CD4-positive, alpha-beta T cell treated with Interleukin-4 for 4 hours (primary cell): ENCODE data around the gene SF1.
"Not testable (repeated sequence)": the region's sequence is repeated elsewhere in the genome, so short reads cannot be mapped to it uniquely, and the experiment has no call there.

Experiments used
- DNase-seq: peaks from one replicate; pipeline ENCODE4 v3.0.0-alpha.2; 2020

SF1 gene, protein sequence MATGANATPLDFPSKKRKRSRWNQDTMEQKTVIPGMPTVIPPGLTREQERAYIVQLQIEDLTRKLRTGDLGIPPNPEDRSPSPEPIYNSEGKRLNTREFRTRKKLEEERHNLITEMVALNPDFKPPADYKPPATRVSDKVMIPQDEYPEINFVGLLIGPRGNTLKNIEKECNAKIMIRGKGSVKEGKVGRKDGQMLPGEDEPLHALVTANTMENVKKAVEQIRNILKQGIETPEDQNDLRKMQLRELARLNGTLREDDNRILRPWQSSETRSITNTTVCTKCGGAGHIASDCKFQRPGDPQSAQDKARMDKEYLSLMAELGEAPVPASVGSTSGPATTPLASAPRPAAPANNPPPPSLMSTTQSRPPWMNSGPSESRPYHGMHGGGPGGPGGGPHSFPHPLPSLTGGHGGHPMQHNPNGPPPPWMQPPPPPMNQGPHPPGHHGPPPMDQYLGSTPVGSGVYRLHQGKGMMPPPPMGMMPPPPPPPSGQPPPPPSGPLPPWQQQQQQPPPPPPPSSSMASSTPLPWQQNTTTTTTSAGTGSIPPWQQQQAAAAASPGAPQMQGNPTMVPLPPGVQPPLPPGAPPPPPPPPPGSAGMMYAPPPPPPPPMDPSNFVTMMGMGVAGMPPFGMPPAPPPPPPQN

DNA sequence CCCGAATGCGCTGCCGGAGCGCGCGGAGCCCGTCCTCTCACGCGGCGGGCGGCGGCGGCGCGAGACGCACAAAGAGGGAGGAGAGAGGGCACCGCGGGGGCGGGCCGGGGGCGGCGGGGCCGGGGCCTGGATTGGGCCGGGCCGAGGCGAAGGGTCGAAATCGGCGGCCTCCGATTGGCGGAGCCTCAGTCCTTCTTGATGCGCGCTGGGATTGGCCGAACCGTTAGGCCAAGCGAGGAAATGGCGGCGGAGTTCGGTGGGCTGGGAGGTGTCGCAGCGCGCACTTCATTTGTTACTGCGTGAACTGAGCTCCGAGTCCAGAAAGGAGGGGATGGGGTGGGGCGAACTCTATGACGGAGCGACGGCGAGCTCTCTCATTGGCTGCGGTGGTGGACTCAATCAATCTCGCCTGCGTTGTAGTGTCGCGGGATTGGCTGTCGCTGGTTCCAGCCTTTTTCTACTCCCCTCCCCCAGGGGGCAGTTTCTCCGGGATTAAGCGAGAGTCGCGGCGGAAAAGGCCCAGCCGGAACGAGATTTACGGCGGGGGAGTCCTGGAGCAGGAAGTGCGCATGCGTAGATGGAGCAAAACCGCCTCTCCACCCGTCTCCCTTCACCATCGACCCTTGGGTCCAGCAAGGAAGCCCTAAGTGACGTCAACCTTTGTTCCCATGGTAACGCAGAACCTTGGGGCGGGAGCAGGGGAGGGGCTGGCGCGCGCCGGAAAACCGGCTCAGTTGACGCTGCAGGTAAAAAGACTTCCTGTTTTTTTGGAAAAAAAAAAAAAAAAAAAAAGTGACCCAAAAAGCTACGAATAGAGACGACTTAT is at the start of gene SF1:
TSS of gene SF1 (minus strand) at position 70 of the 826 bp plus-strand sequence. CDS start 150 bp downstream, outside the sequence.
- peak; percentile 100 for DNase-seq

DNA sequence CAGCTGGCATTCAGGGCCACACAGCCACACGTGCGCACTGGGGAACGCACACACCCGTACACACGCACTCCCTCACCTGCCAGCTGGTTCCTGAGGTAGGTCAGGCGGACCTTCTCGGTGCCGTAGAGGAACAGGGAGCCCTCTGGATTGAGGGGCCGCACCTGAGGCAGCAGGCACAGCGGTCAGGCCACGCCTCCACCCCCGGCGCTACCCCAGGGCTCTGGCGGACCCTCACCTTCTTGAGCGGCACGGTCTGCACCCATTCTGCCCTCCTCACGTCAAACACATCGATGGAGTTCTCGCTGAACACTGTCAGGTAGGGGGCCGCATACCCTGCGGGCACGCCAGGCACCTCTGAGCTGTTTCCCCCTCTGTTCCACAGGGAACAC is 49.1 kb upstream of the SF1 start:
- no peak for DNase-seq

DNA sequence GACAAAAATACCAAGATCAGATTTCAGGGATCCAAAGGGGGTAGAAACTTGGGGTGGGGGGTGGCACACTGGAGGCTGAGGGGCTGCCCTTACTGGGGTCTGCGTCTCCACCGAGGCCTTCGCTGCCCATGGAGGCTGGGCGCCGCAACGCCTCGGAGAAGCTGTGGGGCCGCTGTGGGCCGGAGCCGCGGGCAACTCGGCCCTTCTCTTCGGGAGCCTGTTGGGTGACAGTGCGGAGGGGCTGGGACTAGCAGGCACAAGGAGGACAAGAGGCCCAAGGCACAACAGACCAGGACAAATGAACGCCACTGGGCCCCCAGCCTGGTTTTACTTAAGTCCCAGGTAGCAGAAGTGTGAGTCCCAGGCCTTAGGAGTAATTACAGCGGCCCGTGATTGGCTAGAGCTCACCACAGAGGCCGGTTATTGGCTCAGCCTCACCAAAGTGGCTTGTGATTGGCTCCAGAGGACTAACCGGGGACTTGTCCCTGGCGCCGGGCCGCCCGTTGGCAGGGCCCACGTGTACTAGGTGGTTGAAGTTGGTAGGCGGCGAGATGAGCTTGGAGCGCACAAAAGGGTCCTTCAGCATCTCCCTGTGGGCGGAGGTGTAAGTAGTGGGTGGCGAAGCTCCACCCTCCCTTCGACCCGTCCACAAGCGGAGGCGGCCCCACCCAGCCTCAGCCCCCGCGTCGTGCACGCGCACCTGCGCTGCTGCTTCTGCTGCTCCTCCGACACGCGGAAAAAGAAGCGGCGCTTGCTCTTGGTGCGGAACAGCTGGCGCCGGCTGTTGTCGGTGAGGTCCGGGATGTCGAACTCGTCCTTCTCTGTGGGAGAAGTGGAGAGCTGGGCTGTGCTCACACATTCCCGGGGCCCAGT is 48.5 kb upstream of the SF1 start:
- DNase-seq = no peak

DNA sequence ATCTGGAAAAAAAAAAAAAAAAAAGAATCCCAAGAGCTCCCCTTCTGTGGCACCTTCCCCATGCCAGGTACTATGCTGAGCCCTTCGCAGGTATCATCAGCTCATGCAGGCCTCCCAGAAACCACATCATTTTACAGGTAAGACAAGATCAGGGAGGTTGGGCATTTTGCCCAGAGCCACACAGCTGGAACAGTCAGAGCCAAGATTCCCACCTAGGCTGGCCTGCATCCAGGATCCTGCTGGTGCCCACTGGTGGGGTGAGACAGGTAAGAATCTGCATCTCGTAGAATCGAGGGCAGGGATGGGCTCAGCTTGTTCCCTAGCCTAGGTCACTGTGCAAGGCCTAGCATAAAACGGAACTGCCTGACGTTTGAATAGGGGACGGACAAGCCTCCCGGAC is 47.7 kb upstream of the SF1 start:
- no peak for DNase-seq

DNA sequence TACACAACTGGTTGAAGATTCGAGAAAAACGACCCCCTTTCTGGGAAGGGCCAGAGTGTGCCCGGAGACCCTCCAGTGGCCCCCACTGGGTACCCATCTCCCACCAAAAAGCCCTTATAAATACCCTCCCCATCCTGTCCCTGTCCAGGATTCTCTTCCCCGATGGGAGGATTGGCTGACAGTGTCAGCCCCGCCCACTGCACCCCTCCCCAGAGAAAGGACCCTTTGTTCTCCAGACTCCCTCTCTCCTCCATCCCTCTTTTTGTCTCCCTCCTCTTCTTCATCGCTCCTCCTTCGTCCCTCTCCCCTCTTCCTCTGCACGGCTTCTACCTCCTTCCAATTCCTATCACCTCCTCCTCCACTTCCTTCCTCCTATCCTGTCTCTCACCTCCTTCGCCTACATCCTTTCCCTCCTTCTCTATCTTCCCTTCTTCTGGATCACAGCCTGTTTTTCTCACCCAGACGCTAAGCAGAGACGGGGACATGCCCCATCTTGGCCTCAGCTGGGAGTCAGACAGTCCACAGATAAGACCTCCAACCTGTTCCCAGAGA is 45.3 kb upstream of the SF1 start:
- DNase-seq = no peak

DNA sequence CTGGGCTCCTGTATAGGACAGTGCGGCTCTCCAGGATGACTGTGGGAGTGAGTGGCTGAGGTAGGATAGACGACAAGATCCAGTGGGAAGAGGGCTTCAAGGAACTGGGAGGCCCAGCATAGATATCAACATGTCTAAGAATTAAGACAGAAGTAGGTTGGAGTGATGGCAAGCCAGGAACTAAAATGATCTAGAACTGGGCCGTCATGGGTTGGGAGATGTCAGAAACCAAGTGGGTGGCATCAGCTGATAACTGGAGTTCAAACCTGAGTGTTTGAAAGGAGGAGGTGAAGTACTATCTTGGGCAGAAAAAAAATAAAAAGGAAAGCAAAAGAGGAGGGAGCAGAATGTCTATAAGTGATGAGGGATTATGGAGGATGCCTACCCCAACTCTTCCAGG is 39.1 kb upstream of the SF1 start:
- no peak for DNase-seq

DNA sequence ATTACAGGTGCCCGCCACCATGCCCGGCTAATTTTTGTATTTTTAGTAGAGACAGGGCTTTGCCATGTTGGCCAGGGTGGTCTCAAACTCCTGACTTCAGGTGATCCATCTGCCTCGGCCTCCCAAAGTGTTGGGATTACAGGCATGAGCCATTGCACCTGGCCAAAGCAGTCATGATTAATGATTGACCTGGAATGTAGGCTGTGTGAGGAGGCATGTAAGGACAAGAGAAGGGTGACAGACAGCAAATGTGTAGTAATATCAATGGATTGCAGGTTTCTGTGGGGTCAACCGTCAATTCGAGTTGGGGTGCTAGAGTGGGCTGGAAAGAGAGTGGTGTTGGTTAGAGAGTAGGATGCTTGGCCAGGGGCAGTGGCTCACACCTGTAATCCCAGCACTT is 37.1 kb upstream of the SF1 start:
- not testable (repeated sequence) for DNase-seq

DNA sequence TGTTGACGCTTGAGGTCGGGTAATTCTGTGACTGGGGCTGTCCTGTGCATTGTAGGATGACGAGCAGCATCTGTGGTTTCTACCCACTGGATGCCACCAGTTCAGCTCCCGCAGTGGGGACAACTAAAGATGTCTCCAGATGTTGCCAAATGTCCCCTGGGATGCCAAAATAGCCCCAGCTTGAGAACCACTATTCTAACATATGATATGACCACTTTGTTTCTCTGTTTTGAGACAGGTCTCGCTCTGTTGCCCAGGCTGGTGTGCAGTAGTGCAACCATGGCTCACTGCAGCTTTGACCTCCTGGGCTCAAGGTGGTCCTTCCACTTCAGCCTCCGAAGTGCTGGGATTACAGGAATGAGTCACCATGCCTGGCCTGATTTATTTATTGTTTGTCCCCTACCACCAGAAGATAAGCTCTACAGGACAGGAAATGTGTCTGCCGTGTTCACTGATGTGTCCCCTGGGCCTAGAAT is 36.4 kb upstream of the SF1 start:
- no peak for DNase-seq

DNA sequence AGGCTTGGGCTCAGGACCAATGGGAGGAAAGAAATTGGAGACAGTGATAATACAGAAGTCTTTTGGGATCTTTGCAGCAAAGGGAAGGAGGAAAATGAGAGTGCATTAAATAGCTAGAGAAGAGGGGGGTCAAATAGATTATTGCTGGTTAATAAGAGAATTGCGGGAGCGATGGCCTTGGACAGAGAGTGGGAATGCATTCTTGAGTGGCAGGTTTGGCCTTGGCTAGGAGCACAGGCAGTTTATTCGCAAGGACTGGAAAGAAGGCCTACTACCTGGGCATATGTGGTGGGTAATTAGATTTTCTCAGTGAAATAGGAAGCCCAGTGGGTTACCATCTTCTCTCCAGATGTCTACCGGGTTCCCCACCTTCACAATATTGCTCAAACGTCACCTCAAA is 35.5 kb upstream of the SF1 start:
- DNase-seq = no peak

DNA sequence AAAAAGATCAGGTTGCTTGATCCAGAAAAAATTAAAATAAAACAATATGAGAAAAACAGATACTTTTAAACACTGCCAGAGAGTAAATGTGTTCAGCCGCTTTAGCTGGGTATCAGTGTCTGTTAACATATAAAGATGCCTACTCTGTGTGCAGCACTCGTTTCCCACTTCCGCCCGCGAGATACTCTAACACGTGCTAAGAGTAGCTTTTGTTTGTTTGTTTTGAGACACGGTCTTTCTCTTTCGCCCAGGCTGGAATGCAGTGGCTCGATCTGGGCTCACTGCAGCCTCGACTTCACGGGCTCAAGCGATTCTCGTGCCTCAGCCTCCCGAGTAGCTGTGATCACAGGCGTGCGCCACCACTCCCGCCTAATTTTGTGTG is 32.5 kb upstream of the SF1 start:
- DNase-seq = peak; percentile 47

DNA sequence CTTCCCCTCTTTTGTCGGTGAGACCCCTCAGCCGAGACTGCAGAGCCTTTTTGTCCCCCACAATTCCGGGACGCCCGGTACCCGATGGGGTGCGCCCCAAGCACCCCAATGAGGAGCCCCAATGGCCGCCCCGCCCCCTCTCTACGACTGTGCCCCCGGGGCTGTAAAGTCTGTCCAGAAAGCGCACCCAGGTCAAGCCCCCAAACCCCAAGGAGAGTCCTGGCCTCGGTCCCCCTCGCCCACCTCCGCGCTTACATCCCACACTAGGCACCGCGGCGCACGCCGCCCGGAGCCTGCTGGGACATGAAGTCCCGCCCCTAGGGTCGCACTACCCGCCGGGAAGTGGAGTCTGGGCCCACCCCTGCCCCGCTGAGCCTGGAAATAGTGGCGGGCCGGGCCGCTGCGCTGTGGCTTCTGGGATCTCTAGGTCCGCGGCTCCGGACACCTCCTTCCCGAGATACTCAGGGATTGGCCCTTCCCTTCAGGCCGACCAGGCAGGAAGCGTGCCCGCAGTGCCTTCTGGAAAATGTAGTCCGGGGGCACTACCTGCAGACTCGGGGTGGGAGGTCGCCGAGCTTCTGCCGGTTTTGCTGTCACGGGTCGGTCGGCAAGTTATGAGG is 32.0 kb upstream of the SF1 start, which contains the start of gene MEN1:
TSS of gene MEN1 (minus strand) at position 281 of the 620 bp plus-strand sequence. CDS start 442 bp downstream, outside the sequence.
- peak; percentile 75 for DNase-seq

DNA sequence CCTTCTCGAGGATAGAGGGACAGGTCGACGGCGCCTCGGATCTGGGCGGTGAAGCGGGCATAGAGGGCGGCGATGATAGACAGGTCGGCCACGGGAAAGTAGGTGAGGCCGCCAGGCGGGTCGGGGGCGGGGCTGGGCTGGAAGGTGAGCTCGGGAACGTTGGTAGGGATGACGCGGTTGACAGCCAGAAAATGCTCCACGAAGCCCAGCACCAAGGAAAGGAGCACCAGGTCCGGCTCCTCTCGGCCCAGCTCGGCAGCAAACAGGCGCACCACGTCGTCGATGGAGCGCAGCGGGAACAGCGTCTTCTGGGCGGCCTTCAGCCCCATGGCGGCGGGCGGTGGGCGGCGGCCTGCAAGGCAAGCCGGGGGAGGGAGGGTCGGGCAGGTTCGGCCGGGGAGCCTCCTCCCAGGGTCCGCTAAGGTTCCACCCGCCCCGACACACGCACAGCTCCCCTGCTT is 31.5 kb upstream of the SF1 start:
- DNase-seq = no peak

DNA sequence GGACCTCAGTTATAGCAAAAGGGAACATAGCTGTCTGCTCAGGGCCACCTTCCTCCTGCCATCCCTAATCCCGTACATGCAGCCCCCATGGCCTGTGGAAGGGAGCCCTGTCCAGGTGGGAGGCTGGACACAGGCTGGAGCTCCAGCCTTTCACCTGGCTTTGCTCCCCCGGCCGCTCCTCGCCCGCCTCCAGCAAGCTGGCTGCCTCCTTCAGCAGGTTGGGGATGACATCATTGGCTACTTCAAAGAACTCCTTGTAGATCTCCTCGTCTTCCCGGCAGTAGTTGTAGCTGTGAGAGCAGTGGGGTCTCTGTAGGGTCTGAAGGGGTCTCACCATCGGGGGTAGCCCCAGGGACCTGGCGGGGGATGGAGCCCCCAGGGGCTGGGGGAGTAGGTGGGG is 27.1 kb upstream of the SF1 start:
- DNase-seq = no peak

DNA sequence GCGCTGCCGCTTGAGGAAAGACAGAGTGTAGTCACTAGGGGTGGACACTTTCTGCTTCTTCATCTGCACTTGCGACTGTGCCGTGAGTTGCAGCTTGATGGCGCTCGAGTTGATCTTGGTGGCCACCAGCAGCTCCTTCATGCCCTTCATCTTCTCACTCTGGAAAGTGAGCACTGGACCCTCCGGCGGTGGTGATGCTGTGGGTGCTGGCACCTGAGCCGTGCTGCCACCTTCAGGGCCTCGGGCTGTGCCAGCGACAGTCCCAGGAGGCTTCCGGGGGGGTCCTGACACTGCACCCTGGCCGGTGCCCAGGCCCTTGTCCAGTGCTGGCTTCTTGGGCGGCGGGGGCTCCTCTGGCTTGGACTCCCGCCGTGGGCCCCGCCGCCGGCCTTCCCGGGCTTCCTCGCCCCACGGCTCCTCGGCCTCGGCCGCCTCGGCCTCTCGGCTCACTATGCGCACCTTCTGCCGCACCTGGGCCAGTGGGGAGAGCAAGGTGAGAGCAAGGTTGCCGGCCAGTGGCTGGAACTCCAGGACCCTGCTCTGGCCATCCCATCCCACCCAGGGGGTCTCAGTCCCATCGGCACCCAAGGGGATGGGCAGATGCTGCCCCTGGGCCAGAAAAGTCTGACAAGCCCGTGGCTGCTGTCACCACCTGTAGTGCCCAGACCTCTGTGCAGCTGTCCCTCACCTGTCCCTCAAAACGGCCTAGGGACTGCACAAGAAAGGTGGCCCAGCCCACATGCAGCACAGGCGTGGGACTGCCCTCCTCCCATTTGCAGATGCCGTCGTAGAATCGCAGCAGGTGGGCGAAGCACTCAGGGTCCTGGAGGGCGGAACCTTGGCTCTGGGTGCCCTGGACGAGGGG is 26.2 kb upstream of the SF1 start:
- DNase-seq = no peak

DNA sequence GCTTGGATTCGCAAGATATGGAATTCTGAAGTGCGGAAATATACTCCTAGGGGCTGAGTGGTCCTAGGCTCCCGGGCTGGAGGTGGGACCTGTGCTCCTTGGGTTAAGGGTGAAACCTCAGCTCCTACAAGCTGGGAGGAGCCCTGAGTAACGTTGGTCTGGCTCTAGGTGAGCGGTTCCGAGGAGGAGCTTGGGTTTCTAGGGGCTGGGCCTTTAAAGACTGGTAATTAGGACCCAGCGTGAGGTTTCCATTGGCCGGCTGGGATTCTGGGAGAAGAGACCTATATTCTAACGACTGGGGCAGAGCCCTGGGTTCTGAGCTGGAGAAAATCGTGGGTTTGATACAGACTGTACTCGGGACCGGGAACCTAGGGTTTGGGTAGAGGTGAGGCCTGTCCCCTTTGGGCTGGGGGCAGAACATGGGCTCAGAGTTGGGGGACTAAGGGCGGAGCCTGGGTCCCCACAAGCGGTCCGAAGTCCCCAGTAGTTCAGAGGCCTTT is 25.6 kb upstream of the SF1 start:
- no peak for DNase-seq

DNA sequence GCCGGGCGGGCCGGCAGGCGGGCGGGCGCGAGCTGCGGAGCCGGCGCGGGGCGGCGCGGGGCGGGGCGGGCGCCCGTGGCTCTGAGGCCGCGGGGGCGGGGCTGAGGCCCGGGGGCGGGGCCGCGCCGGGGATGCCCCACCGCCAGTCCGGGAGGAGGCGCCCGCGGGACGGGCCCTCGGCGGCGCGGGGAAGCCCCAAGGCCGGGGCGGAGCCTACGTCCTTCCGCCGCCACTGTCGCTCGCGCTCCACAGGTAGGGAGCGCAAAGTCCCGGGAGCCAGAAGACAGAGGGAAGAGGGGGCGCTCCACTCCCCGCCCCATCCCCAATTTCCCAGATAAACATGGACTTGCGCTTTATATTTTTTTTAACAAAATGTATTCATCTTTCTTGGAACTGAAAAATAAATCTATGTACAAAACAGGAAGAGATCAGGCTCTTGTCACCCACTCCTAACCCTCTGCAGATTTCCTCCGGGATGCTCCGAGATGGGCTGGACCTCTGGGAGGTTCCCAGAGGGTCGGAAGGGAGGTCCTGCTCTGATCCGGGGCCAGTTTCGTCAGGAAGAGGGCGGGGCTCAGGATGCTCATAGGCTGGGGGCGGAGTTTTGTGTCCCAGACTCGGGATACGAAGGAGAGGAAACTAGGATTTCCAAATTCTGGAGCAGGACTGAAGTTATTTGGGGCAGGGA is 25.0 kb upstream of the SF1 start, which contains the start of gene MAP4K2:
TSS of gene MAP4K2 (minus strand) at position 57 of the 688 bp plus-strand sequence. CDS start 65 bp downstream, outside the sequence.
- DNase-seq = peak; percentile 75

DNA sequence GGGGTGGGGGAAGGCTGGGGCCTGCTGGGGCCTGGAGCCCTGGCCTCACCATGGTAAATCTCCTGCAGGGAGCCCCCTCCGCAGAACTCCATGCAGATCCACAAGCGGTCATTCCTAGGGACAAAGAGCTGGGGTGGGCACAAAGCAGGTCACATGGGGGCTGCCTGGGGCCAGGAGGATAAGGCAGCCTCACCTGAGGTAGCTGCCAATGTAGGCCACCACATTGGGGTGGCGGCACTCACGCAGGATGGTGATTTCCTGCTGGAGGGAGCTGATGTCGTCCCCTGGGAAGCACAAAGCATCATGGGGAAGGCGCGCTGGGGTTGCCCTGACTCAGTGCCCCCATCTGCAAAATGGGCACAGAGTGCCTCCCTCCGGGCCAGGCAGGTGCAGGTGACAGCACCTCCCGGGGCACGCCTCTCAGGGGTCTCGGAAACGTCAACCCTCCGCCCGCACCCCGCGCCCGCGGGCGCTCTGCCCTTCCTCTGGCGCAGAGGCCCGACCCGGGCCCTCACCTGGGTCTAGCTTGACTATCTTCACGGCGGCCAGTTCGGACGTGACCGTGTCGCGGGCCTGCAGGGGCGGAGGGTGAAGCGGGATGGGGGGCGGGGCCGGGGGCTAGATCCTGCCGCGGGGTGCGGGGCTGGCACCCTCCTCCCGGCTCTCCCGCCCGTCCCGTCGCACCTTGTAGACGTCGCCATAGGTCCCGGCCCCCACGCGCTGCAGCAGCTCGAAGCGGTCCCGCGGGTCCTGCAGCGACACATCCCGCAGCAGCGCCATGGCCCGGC is 24.2 kb upstream of the SF1 start:
- peak; percentile 44 for DNase-seq

DNA sequence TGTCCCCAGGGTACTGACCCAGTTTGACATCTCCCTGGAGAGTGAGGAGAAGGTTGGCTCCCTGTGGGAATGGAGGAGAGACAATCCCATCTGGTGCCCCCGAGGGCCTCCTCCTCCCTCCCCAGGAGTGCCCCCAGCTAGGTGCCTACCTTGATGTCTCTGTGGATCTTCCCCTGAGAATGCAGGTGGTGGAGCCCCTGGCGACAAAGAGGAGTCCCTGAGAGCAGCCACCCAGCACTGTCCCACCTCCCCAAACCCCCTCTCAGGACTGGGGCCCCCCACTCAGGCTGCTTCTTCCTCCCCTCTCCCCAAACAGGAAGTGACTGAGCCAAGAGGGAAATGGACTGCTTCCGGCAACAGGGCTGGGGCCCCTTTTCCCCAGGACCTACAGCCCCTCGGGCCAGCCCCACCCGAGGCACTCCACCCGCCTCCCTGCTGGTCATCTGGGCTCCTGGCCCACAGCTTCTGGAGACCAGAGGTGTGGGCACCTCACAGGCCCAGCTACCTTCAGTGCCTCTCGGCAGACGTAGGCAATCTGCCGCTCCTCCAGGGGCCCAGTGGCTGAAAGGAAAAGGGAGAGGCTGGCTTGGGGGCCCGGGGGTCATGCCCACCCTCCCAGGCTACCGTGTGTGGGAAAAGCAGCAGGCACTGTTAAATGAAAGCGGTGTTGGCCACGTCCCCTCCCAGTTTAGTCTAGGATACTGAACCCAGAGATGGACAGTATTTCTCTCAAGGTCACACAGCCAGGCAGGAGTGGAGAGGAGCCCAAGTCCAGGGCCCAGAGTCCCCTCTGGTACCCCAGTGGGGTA is 23.4 kb upstream of the SF1 start:
- DNase-seq = no peak
